HG02763 (cell line): ENCODE measurements around the gene DNAI2.

Experiments
- ATAC-seq: cut with Tn5 transposase; IDR thresholded peaks from one replicate; pipeline ENCODE4 v1.9.1; 2021; ENCODE audit warnings: mild to moderate bottlenecking, moderate library complexity; ENCODE audit not compliant: unreplicated experiment

DNAI2 gene

GRCh38 chr17:74336307-74336706, 62.3 kb downstream of the DNAI2 start:
- ATAC-seq = no peak

- ATAC-seq = no peak
These were observed 63.9 kb downstream of the DNAI2 start for GRCh38 chr17:74337834-74338500.

- ATAC-seq = no peak
These were observed 65.6 kb downstream of the DNAI2 start for GRCh38 chr17:74339537-74340195.

- ATAC-seq = no peak
These were observed 66.5 kb downstream of the DNAI2 start for GRCh38 chr17:74340470-74341023.

- no peak for ATAC-seq
These were observed 68.2 kb downstream of the DNAI2 start for GRCh38 chr17:74342224-74342623.

GRCh38 chr17:74343121-74343520, 69.1 kb downstream of the DNAI2 start:
- ATAC-seq = no peak

GRCh38 chr17:74343526-74344284, 69.7 kb downstream of the DNAI2 start:
- no peak for ATAC-seq

GRCh38 chr17:74344658-74345057, 70.6 kb downstream of the DNAI2 start:
- no peak for ATAC-seq

- ATAC-seq = no peak
These were observed 71.6 kb downstream of the DNAI2 start for GRCh38 chr17:74345433-74346241.

- no peak for ATAC-seq
These were observed 73.6 kb downstream of the DNAI2 start for GRCh38 chr17:74347646-74348045.

GRCh38 chr17:74349120-74349519, 75.1 kb downstream of the DNAI2 start:
- ATAC-seq = no peak

GRCh38 chr17:74350486-74350885, 76.5 kb downstream of the DNAI2 start:
- ATAC-seq = no peak

GRCh38 chr17:74351552-74352210, 77.6 kb downstream of the DNAI2 start:
- no peak for ATAC-seq

- ATAC-seq = no peak
These were observed 79.5 kb downstream of the DNAI2 start for GRCh38 chr17:74353446-74354060.

- no peak for ATAC-seq
These were observed 80.1 kb downstream of the DNAI2 start for GRCh38 chr17:74354123-74354522.

- ATAC-seq = no peak
These were observed 80.5 kb downstream of the DNAI2 start for GRCh38 chr17:74354561-74354960.

- no peak for ATAC-seq
These were observed 81.0 kb downstream of the DNAI2 start for GRCh38 chr17:74355065-74355464.

GRCh38 chr17:74356646-74357465, 82.8 kb downstream of the DNAI2 start:
- ATAC-seq = no peak

- ATAC-seq = no peak
These were observed 83.4 kb downstream of the DNAI2 start for GRCh38 chr17:74357466-74357809.
